A673 (cell line): ENCODE measurements around the gene CYSLTR2.

ENCODE experiments used
- EZH2 ChIP-seq: fragments of 200-600 bp; sonication (generic); IDR thresholded peaks from 2 replicates; pipeline ENCODE4 v1.6.1; 2017; ENCODE audit warnings: borderline replicate concordance, low read depth, mild to moderate bottlenecking, mixed read lengths, antibody characterized with exemption, low read length; ENCODE audit not compliant: poor library complexity, severe bottlenecking
- TF ChIP-seq, protein P1 (sequence below): fragments of 300-800, 200-600 bp; sonication (generic); conservative IDR thresholded peaks from 2 replicates; pipeline ENCODE4 v1.5.1; 2017; ENCODE audit warnings: low read depth, mild to moderate bottlenecking, antibody characterized with exemption, low read length, moderate library complexity, mixed read lengths

DNA sequence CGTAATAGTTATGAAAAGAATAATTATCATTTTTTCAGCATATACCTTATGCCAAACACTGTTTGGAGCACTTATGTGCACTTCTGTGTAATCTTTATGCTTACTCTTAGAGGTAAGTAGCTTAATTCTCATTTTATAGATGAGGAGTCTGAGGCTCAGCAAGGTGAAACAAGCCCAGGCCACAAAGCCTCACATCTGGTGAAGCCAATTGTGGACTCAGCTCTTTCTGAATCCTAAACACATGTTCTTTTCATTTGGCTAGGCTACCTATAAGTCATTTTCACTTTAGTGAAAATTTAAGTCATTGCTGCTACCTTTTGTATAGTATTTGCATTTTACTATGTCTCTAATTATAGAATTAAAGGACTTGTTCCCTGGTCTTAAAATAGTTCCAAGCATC is 84.0 kb downstream of the CYSLTR2 start:
- TF ChIP-seq, protein P1, sequence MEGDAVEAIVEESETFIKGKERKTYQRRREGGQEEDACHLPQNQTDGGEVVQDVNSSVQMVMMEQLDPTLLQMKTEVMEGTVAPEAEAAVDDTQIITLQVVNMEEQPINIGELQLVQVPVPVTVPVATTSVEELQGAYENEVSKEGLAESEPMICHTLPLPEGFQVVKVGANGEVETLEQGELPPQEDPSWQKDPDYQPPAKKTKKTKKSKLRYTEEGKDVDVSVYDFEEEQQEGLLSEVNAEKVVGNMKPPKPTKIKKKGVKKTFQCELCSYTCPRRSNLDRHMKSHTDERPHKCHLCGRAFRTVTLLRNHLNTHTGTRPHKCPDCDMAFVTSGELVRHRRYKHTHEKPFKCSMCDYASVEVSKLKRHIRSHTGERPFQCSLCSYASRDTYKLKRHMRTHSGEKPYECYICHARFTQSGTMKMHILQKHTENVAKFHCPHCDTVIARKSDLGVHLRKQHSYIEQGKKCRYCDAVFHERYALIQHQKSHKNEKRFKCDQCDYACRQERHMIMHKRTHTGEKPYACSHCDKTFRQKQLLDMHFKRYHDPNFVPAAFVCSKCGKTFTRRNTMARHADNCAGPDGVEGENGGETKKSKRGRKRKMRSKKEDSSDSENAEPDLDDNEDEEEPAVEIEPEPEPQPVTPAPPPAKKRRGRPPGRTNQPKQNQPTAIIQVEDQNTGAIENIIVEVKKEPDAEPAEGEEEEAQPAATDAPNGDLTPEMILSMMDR: no peak
- no peak for TF ChIP-seq EZH2
